ENCODE data around the gene ZC3H12D.

ZC3H12D gene

GRCh38 chr6:149471801-149472200 lies 13.0 kb downstream of the ZC3H12D start:
- Histone ChIP-seq H3K9ac (ENCODE audit: low read depth, low read length) (no peak overlapping the region), H4K20me1 (ENCODE audit: insufficient read depth, low read length) (no peaks in the 10 kb centered on the region), H3K36me3 (ENCODE audit: insufficient read depth, low read length) (no peaks in the 10 kb centered on the region), H2AFZ (ENCODE audit: low read depth, low read length) (no peak overlapping the region), H3K4me3 (ENCODE audit: low read depth in 1 of 2, low read length in 2 of 2) (no peak overlapping the region), H3K4me1 (ENCODE audit: insufficient read depth, low read length) (no peaks in the 10 kb centered on the region), H3K27me3 (ENCODE audit: insufficient read depth, low read length, poor library complexity) (no peaks in the 10 kb centered on the region), H3K79me2 (ENCODE audit: insufficient read depth, low read length) (no peaks in the 10 kb centered on the region), H3K9me3 (ENCODE audit: insufficient read depth, low read length, severe bottlenecking) (no peaks in the 10 kb centered on the region), H3K27ac (ENCODE audit: low read length) (no peak overlapping the region), H3K4me2 (ENCODE audit: insufficient read depth, low read length) (no peak overlapping the region)
- ATAC-seq (ENCODE audit: insufficient read depth, low read depth) (no peak), DNase-seq (no peak)
- TF ChIP-seq EZH2 (IDR thresholded peaks at IDR 0.05; ENCODE audit: borderline replicate concordance, low read depth, low read length, severe bottlenecking), result no peak
- no peak for TF ChIP-seq CTCF (IDR thresholded peaks at IDR 0.05; ENCODE audit: borderline replicate concordance, extremely low read depth, low read length, poor library complexity, severe bottlenecking)

- Histone ChIP-seq H3K4me1 (ENCODE audit: insufficient read depth, low read length) (no peaks in the 10 kb centered on the region), H3K27me3 (ENCODE audit: insufficient read depth, low read length, poor library complexity) (no peaks in the 10 kb centered on the region), H3K9ac (ENCODE audit: low read depth, low read length) (no peak overlapping the region), H3K79me2 (ENCODE audit: insufficient read depth, low read length) (no peaks in the 10 kb centered on the region), H4K20me1 (ENCODE audit: insufficient read depth, low read length) (no peaks in the 10 kb centered on the region), H3K9me3 (ENCODE audit: insufficient read depth, low read length, severe bottlenecking) (no peaks in the 10 kb centered on the region), H3K4me3 (ENCODE audit: low read depth in 1 of 2, low read length in 2 of 2) (no peak overlapping the region), H2AFZ (ENCODE audit: low read depth, low read length) (no peak overlapping the region), H3K4me2 (ENCODE audit: insufficient read depth, low read length) (no peak overlapping the region), H3K36me3 (ENCODE audit: insufficient read depth, low read length) (no peaks in the 10 kb centered on the region), H3K27ac (ENCODE audit: low read length) (no peak overlapping the region)
- TF ChIP-seq EZH2 (IDR thresholded peaks at IDR 0.05; ENCODE audit: borderline replicate concordance, low read depth, low read length, severe bottlenecking), result no peak
- TF ChIP-seq CTCF (IDR thresholded peaks at IDR 0.05; ENCODE audit: borderline replicate concordance, extremely low read depth, low read length, poor library complexity, severe bottlenecking), result no peak
- DNase-seq (no peak), ATAC-seq (ENCODE audit: insufficient read depth, low read depth) (no peak)
Measured at GRCh38 chr6:149470948-149471347, 13.9 kb downstream of the ZC3H12D start.

- DNase-seq, result no peak
- H4K20me1 ChIP-seq (ENCODE audit: insufficient read depth, low read length), result no peaks in the 10 kb centered on the region
- no peak overlapping the region for H3K27ac ChIP-seq (ENCODE audit: low read length)
- H2AFZ ChIP-seq (ENCODE audit: low read depth, low read length), result no peak overlapping the region
- H3K4me3 ChIP-seq (ENCODE audit: low read depth in 1 of 2, low read length in 2 of 2), result no peak overlapping the region
- no peak overlapping the region for H3K9ac ChIP-seq (ENCODE audit: low read depth, low read length)
- no peaks in the 10 kb centered on the region for H3K36me3 ChIP-seq (ENCODE audit: insufficient read depth, low read length)
- no peak; the same call in 2 of the 3 replicates for ATAC-seq (ENCODE audit: insufficient read depth, low read depth)
- H3K4me2 ChIP-seq (ENCODE audit: insufficient read depth, low read length), result no peak overlapping the region
- H3K79me2 ChIP-seq (ENCODE audit: insufficient read depth, low read length), result no peaks in the 10 kb centered on the region
- TF ChIP-seq CTCF (IDR thresholded peaks at IDR 0.05; ENCODE audit: borderline replicate concordance, extremely low read depth, low read length, poor library complexity, severe bottlenecking) (no peak), EZH2 (IDR thresholded peaks at IDR 0.05; ENCODE audit: borderline replicate concordance, low read depth, low read length, severe bottlenecking) (no peak)
- no peaks in the 10 kb centered on the region for H3K9me3 ChIP-seq (ENCODE audit: insufficient read depth, low read length, severe bottlenecking)
- H3K4me1 ChIP-seq (ENCODE audit: insufficient read depth, low read length), result no peaks in the 10 kb centered on the region
- no peaks in the 10 kb centered on the region for H3K27me3 ChIP-seq (ENCODE audit: insufficient read depth, low read length, poor library complexity)
Measured at GRCh38 chr6:149468179-149468578, 16.6 kb downstream of the ZC3H12D start.

GRCh38 chr6:149467265-149467664 lies 17.5 kb downstream of the ZC3H12D start:
- Histone ChIP-seq H3K79me2 (ENCODE audit: insufficient read depth, low read length) (no peaks in the 10 kb centered on the region), H3K9ac (ENCODE audit: low read depth, low read length) (no peak overlapping the region), H3K27ac (ENCODE audit: low read length) (no peak overlapping the region), H3K27me3 (ENCODE audit: insufficient read depth, low read length, poor library complexity) (no peaks in the 10 kb centered on the region), H3K4me3 (ENCODE audit: low read depth in 1 of 2, low read length in 2 of 2) (no peak overlapping the region), H3K36me3 (ENCODE audit: insufficient read depth, low read length) (no peaks in the 10 kb centered on the region), H3K9me3 (ENCODE audit: insufficient read depth, low read length, severe bottlenecking) (no peaks in the 10 kb centered on the region), H3K4me1 (ENCODE audit: insufficient read depth, low read length) (no peaks in the 10 kb centered on the region), H3K4me2 (ENCODE audit: insufficient read depth, low read length) (no peak overlapping the region), H4K20me1 (ENCODE audit: insufficient read depth, low read length) (no peaks in the 10 kb centered on the region), H2AFZ (ENCODE audit: low read depth, low read length) (no peak overlapping the region)
- TF ChIP-seq CTCF (IDR thresholded peaks at IDR 0.05; ENCODE audit: borderline replicate concordance, extremely low read depth, low read length, poor library complexity, severe bottlenecking) (no peak), EZH2 (IDR thresholded peaks at IDR 0.05; ENCODE audit: borderline replicate concordance, low read depth, low read length, severe bottlenecking) (no peak)
- ATAC-seq (ENCODE audit: insufficient read depth, low read depth), result no peak
- no peak for DNase-seq
